DMS79 (cell line): ENCODE data around the gene MGST3.
"Not testable (repeated sequence)": the region's sequence is repeated elsewhere in the genome, so short reads cannot be mapped to it uniquely, and the experiment has no call there.

Source experiments
- DNase-seq: peaks from one replicate; lab custom pipeline; 2025; lab: John Stamatoyannopoulos, UW

Gene MGST3

GRCh38 chr1:165658766-165659580 is 27.9 kb downstream of the MGST3 start:
- DNase-seq: peak; percentile 25

GRCh38 chr1:165659581-165659895 is 28.5 kb downstream of the MGST3 start:
- DNase-seq: no peak

GRCh38 chr1:165661703-165662102 is 30.7 kb downstream of the MGST3 start:
- no peak for DNase-seq

DNA sequence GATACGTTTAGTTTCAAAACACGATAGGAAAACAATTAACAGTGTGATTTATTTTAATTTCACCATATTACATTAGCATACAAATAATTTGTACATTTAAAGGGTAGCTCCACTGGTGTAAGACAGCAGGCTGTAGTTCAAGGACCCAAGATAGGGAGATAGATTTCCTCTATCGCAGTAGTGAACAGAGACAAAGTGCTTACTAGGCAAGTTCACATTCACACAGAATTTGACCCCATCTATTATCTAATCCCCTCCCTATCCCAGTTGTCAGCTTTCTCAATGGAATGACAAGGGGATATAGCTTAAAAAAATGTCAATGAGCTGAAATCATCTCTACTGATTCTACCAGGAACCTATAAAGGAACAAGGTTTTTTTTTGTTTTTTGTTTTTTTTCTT is 31.2 kb downstream of the MGST3 start:
- DNase-seq: no peak

- DNase-seq: peak; percentile 58
Observed at GRCh38 chr1:165666152-165666825, 35.3 kb downstream of the MGST3 start.

GRCh38 chr1:165668184-165668583 is 37.1 kb downstream of the MGST3 start:
- DNase-seq: no peak

DNA sequence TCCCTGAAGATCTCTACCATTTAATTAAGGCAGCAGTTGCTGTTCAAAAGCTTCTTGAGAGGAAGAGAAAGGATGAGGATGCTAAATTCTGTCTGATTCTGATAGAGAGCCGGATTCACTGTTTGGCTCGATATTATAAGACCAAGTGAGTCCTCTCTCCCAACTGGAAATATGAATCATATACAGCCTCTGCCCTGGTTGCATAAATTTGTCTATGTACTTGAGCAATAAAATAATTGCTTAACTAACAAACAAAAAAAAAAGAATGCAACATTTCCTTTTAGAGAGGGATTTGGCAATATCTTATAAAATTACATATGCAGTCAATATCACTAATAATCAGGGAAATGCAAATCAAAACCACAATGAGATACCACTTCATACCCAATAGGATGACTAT is 40.5 kb downstream of the MGST3 start:
- DNase-seq: no peak

GRCh38 chr1:165674599-165674998 is 43.6 kb downstream of the MGST3 start:
- DNase-seq: no peak

DNA sequence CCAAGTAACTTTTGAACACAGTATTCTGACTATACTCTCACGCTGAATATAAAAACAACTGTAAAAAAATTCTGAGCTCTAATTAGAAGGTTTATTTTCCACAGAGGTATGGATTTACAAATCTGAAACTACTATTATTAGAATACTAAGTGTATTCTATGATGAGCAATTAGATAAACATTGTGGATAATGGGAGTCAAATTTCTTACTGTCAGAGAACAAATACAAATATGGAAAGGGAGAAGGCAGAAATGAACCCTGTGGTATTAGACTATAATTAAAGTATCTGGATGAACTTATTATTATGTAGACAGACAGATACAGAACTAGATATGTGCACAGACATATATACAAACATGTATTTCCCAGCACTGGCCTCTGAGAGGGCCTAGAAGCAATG is 44.8 kb downstream of the MGST3 start:
- DNase-seq: no peak

DNA sequence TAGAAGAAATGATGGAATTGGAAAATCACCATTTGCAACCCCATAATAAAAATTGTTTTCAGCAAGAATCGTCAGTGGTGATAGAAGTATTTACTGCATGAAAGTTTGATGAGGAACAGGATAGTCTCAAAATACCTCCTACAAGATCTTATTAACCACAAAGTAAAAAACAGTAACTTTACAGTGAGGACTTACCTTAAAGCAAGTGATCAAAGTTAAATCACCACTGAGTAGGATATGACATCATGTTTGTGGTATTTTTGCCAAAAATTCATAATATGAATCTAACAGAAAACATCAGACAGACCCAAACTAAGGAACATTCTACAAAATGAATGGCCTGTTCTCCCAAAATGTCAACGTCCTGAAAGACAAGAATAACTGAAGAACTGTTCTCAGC is 47.5 kb downstream of the MGST3 start:
- DNase-seq: no peak

GRCh38 chr1:165679282-165680036 is 48.4 kb downstream of the MGST3 start:
- no peak for DNase-seq

DNA sequence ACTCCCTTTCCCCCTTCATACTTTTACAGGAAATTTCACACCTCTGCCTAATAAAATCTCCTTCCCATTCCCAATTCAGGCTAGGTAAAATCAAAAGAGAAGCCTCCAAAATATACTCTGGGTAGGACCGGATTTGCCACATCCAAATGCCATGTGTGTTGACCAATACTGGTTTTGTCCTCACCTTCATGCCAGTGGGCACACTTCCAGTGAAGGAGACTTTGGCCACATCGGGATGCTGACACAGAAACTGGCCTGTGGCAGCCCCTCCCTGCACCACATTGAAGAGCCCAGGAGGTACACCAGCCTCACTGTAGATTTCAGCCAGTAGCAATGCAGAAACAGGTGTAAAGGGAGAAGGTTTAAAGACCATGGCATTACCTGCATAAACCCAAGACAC is 49.3 kb downstream of the MGST3 start:
- DNase-seq: no peak

GRCh38 chr1:165680773-165681172 is 49.7 kb downstream of the MGST3 start:
- not testable (repeated sequence) for DNase-seq

GRCh38 chr1:165683848-165684485 is 52.9 kb downstream of the MGST3 start:
- no peak for DNase-seq

DNA sequence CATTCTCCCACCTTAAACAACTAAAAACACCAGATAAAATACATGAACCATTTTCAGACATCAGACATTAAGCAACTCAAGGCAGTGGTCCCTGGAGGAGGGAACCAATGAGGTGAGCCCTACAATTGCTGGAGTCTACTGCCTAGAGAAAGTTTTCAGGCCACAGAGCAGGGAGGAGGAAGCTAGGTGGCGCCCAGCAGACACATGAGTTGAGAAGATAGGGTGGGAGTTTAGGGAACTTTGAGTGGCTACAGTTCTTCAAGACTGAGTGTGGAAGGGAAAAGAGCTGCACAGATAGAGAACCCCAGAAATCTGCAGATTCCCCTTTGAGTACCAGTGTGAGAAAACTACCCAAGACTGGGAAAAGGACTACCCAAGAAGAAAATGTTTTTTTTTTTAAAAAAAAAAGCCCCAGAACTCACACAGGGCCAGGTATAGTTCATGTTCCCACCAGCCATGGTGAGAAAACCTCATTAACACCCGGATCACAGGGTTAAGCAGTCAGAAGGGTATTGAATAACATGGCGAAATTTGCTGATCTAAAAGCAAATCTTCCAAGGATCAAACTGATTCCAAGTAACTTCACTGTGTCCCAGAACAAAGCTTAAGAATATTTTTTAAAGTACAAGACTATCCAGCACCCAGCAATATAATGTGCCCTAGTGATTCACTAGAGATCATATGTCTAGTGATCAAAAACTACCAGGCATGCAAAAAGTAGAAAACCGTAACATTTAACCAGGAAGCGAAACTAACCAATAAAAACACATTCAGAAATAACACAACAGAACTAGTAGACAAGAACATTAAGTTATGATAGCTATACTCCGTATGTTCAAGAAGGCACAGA is 55.3 kb downstream of the MGST3 start:
- DNase-seq: no peak

DNA sequence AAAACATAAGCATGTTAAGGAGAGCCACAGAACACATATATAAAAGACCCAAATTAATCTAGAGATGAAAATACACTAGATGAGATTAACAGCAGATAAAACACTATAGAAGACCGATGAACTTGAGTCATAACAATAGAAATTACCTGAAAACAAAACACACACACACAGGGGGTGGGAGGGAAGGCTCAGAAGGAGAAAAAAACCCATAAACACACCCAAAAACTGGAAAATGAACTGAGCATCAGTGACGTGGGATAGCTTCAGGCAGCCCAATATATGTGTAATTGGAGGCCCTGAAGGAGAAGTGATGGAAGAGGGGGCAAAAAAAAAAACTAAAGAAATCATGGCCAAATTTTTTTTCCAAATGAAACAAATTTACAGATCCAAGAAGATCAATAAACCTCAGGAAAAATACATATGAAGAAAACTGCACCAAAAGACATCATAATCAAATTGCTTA is 56.0 kb downstream of the MGST3 start:
- DNase-seq: no peak

- no peak for DNase-seq
Observed at GRCh38 chr1:165688046-165688445, 57.0 kb downstream of the MGST3 start.

GRCh38 chr1:165695031-165695430 is 64.0 kb downstream of the MGST3 start:
- DNase-seq: no peak

- no peak for DNase-seq
Observed at GRCh38 chr1:165696625-165697100, 65.6 kb downstream of the MGST3 start.

GRCh38 chr1:165697491-165697880 is 66.5 kb downstream of the MGST3 start:
- DNase-seq: no peak
